Smooth muscle cell (in vitro differentiated cells): Measurements from ENCODE around the gene RPGRIP1L. TPM values are rescaled to one million over a fixed set of nuclear protein-coding genes. Genes with fewer than 3 reads are reported as not detected.

Experiments
- DNase-seq: peaks from one replicate; lab custom pipeline; 2025; ENCODE audit not compliant: unreplicated experiment; lab: John Stamatoyannopoulos, UW
- H2AFZ ChIP-seq: fragments of 200-600 bp; sonication (generic); 2 replicates; pipeline ENCODE4 v1.6.0; 2016; ENCODE audit warnings: antibody characterized with exemption, low read depth, mild to moderate bottlenecking
- H3F3A ChIP-seq: fragments of 200-600 bp; sonication (generic); 2 replicates; pipeline ENCODE4 v1.6.0; 2017; ENCODE audit warnings: antibody characterized with exemption, low read depth
- H3K27ac ChIP-seq: fragments of 200-600 bp; sonication (generic); 2 replicates; pipeline ENCODE4 v1.5.1; 2016; ENCODE audit warnings: low read depth, mild to moderate bottlenecking
- H3K27me3 ChIP-seq: fragments of 200-600 bp; sonication (generic); 2 replicates; pipeline ENCODE4 v1.6.1; 2016; ENCODE audit warnings: low read depth, mild to moderate bottlenecking
- H3K36me3 ChIP-seq: fragments of 200-600 bp; sonication (generic); 2 replicates; pipeline ENCODE4 v1.5.1; 2016; ENCODE audit warnings: low read depth
- H3K4me1 ChIP-seq: fragments of 200-600 bp; sonication (generic); 2 replicates; pipeline ENCODE4 v1.5.1; 2016; ENCODE audit warnings: low read depth
- H3K4me2 ChIP-seq: fragments of 200-600 bp; sonication (generic); 2 replicates; pipeline ENCODE4 v1.6.0; 2016; ENCODE audit warnings: mild to moderate bottlenecking
- H3K4me3 ChIP-seq: fragments of 200-600 bp; sonication (generic); 2 replicates; pipeline ENCODE4 v1.5.1; 2016; ENCODE audit warnings: mild to moderate bottlenecking
- H3K79me2 ChIP-seq: fragments of 200-600 bp; sonication (generic); 2 replicates; pipeline ENCODE4 v1.6.0; 2016; ENCODE audit warnings: low read depth, mild to moderate bottlenecking
- H3K9ac ChIP-seq: fragments of 200-600 bp; sonication (generic); 2 replicates; pipeline ENCODE4 v1.6.0; 2016; ENCODE audit warnings: low read depth
- H3K9me3 ChIP-seq: fragments of 200-600 bp; sonication (generic); replicated peaks from 2 replicates; pipeline ENCODE4 v1.5.1; 2016; ENCODE audit warnings: low read depth
- H4K20me1 ChIP-seq: fragments of 200-600 bp; sonication (generic); 2 replicates; pipeline ENCODE4 v1.6.0; 2016; ENCODE audit warnings: low read depth
- WGBS: methylation state at CpG from one replicate; pipeline ENCODE4 v1.1.7; 2016; ENCODE audit warnings: low lambda C conversion rate; 5-methylcytosine and 5-hydroxymethylcytosine counted together
- polyA plus RNA-seq: library from polyadenylated mRNA; unstranded; fragments of >200 nt; fragmentation: Nextera tagmentation; extraction: Ambion mirVana; gene quantifications from 2 replicates; pipeline ENCODE4 v1.2.1, GENCODE V29; 2016
- total RNA-seq: library from RNA; depleted of rRNA; stranded (reverse); fragments of >200 nt; gene quantifications from 2 replicates; pipeline ENCODE4 v1.2.3, GENCODE V29; 2014
- TF ChIP-seq, protein P1 (sequence below): fragments of 200-600 bp; sonication (generic); IDR thresholded peaks from 2 replicates; pipeline ENCODE4 v1.5.1; 2017; ENCODE audit warnings: borderline replicate concordance, mild to moderate bottlenecking, antibody characterized with exemption; ENCODE audit not compliant: insufficient read depth, poor library complexity, severe bottlenecking

The RPGRIP1L gene
- total and polyA plus RNA-seq, 2 experiments from 2014 or later = 5.8 to 11.6 TPM

DNA sequence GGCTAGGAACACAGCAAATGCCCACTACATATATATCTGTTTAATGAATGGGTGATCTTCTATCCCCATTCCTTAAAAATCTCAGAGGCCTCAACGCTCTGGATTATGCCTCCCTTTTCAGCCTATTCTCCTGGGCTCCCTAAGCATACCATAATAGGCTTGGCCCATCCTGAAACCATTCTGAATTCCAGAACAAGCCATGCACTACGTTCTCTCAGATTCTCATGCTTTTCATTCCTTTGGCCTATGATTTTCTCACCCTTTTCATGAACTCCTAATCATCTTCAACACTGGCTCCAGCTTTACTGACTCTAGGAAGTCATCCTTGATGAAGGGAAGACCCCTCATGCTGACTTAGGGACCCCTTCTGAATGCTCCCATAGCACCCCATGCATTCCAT lies 71.1 kb downstream of the RPGRIP1L start:
- DNase-seq = no peak
- 72% methylated on average over 2 of the region's 2 CpGs for WGBS
- TF ChIP-seq, protein P1, sequence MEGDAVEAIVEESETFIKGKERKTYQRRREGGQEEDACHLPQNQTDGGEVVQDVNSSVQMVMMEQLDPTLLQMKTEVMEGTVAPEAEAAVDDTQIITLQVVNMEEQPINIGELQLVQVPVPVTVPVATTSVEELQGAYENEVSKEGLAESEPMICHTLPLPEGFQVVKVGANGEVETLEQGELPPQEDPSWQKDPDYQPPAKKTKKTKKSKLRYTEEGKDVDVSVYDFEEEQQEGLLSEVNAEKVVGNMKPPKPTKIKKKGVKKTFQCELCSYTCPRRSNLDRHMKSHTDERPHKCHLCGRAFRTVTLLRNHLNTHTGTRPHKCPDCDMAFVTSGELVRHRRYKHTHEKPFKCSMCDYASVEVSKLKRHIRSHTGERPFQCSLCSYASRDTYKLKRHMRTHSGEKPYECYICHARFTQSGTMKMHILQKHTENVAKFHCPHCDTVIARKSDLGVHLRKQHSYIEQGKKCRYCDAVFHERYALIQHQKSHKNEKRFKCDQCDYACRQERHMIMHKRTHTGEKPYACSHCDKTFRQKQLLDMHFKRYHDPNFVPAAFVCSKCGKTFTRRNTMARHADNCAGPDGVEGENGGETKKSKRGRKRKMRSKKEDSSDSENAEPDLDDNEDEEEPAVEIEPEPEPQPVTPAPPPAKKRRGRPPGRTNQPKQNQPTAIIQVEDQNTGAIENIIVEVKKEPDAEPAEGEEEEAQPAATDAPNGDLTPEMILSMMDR = no peak

DNA sequence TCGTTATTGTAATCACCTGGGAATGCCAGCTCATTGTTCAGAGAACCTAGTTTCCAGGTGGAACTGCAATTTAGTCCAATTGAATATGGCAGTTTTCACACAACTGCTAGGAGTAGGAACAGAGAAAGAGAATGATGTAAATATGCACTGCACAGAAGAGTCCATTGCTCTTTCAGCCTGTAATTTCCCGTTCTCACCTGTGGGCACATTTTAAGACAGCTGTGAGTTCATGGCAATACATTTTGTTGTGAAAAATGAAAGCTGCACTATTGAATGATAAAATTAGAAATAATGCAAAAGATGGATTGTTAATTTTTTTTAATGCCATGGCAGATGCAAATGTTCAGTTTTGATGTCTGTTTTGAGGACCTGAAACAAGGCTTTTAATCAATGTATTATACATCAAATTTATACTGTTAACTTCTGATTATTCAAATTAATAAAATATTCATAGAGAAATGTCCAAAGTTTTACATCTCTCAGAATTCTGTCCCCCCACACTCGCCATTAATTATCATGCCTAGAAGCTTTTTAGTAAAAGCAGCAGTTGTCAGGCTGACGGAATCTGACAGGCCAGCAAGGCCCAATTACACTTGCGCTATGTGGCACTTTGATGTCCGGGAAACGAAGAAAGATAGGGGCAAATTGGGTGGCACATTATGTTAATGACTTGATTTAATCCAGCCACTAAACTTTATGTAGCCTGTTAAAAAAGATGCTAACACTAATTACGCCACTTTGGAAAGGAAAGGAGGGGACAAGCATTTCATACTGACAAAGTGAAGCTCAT lies 72.2 kb downstream of the RPGRIP1L start:
- Histone ChIP-seq H3K27ac (no peak overlapping the region), H3K36me3 (peaks cover 4% of the 10 kb centered on the region), H3K4me1 (no peaks in the 10 kb centered on the region), H3K27me3 (no peaks in the 10 kb centered on the region), H4K20me1 (no peaks in the 10 kb centered on the region), H3K4me2 (no peak overlapping the region), H2AFZ (no peak overlapping the region), H3K9me3 (no peaks in the 10 kb centered on the region), H3F3A (no peaks in the 10 kb centered on the region), H3K9ac (no peak overlapping the region), H3K4me3 (no peak overlapping the region), H3K79me2 (no peaks in the 10 kb centered on the region)
- DNase-seq = no peak
- TF ChIP-seq, protein P1 = no peak
- WGBS = 92% methylated on average over 8 of the region's 8 CpGs

More for the DNA sequence above, 71.1 kb downstream of the RPGRIP1L start:
- no peaks in the 10 kb centered on the region for H3F3A ChIP-seq
- no peaks in the 10 kb centered on the region for H4K20me1 ChIP-seq
- no peak overlapping the region for H3K4me2 ChIP-seq
- H3K79me2 ChIP-seq = no peaks in the 10 kb centered on the region
- H2AFZ ChIP-seq = no peak overlapping the region
- H3K4me3 ChIP-seq = no peak overlapping the region
- H3K9me3 ChIP-seq = no peaks in the 10 kb centered on the region
- no peak overlapping the region for H3K9ac ChIP-seq
- H3K27ac ChIP-seq = no peak overlapping the region
- H3K27me3 ChIP-seq = no peaks in the 10 kb centered on the region
- no peaks in the 10 kb centered on the region for H3K4me1 ChIP-seq
- peaks cover 4% of the 10 kb centered on the region for H3K36me3 ChIP-seq

DNA sequence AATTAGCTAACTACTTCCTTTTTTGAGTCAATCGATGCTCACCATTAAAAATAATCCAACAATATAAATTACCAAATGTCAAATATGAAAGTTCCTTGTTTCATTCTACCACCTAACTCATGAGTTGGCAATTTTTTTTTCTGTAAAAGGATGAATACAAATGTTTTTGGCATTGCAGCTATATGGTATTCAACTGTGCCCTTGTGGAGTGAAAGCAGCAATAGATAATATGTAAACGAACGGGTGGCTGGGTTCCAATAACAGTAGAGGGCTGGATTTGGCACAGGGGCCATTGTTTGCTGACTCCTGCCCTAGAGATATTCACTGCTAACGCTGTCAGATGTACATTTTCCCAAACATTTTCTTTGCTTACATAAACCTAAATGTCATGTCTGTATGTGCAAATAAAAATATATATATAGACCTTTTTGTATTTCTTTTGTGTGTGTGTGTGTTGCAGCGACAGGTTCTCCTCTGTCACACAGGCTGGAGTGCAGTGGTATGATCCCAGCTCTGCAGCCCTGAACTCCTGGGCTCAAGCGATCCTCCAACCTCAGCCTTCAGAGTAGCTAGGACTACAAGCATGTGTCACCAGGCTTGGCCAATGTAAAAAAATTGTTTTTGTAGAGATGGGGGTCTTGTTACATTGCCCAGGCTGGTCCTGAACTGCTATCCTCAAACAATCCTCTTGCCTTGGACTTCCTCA lies 73.9 kb downstream of the RPGRIP1L start:
- H3K36me3 ChIP-seq = no peaks in the 10 kb centered on the region
- no peak for DNase-seq
- H3K9me3 ChIP-seq = no peaks in the 10 kb centered on the region
- H3F3A ChIP-seq = no peaks in the 10 kb centered on the region
- H3K9ac ChIP-seq = no peak overlapping the region
- no peaks in the 10 kb centered on the region for H3K27me3 ChIP-seq
- no peaks in the 10 kb centered on the region for H3K79me2 ChIP-seq
- no peaks in the 10 kb centered on the region for H3K4me1 ChIP-seq
- TF ChIP-seq, protein P1 = no peak
- no peaks in the 10 kb centered on the region for H4K20me1 ChIP-seq
- no peak overlapping the region for H3K4me3 ChIP-seq
- H3K4me2 ChIP-seq = no peak overlapping the region
- H3K27ac ChIP-seq = no peak overlapping the region
- H2AFZ ChIP-seq = no peak overlapping the region
- WGBS = 97% methylated on average over 6 of the region's 6 CpGs

DNA sequence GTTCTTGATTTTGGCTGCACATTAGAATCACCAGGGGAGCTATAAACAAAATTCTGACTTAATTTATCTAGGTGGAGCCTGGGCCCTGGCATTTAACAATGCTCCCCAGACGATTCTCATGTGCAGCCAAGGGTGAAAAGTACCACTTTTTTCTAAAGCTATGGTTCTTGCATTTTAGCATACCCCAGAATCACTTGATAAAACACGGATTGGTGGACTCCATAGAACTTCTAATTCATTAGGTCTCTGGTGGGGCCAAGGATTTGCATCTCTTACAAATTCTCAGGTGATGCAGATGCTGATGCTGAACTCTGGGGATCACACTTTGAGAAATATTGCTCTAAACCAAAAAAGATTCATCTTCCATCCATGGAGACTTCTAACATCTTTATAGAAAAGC lies 74.5 kb downstream of the RPGRIP1L start:
- H3K27ac ChIP-seq = no peak overlapping the region
- no peaks in the 10 kb centered on the region for H3K36me3 ChIP-seq
- 95% methylated on average over 2 of the region's 2 CpGs for WGBS

More for the DNA sequence above, 74.5 kb downstream of the RPGRIP1L start:
- no peaks in the 10 kb centered on the region for H4K20me1 ChIP-seq
- no peaks in the 10 kb centered on the region for H3F3A ChIP-seq
- no peak overlapping the region for H2AFZ ChIP-seq
- no peaks in the 10 kb centered on the region for H3K9me3 ChIP-seq
- no peak for DNase-seq
- no peak overlapping the region for H3K4me2 ChIP-seq
- H3K27me3 ChIP-seq = no peaks in the 10 kb centered on the region
- no peaks in the 10 kb centered on the region for H3K79me2 ChIP-seq
- H3K4me3 ChIP-seq = no peak overlapping the region
- no peaks in the 10 kb centered on the region for H3K4me1 ChIP-seq
- H3K9ac ChIP-seq = no peak overlapping the region
- TF ChIP-seq, protein P1 = no peak
